GOT3 (cell line): ENCODE measurements around the gene LRRC1.

Experiments
- DNase-seq: peaks from one replicate; lab custom pipeline; 2025; ENCODE audit warnings: mixed read lengths; lab: John Stamatoyannopoulos, UW

LRRC1 gene

GRCh38 chr6:53847796-53848314, 53.0 kb downstream of the LRRC1 start:
- DNase-seq, result no peak

DNA sequence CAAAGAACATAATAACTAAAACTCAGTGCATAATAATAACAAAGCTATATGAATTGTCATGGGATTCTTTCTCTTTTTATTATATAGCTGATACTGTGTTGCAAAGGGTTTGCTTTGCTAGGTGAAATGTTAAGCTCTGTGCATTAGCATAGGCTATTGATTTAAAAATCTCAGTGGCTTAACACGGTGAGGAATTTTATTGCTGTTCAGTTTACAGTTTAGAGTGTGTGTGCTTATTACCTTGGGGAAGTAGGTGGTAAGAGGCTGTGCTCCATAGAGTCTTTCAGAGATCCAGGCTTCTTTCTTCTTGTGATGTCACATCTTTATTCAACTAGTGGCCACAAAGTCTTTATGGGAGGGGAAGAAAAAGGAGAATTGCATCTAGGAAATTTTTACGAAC, 55.7 kb downstream of the LRRC1 start:
- DNase-seq, result no peak

DNA sequence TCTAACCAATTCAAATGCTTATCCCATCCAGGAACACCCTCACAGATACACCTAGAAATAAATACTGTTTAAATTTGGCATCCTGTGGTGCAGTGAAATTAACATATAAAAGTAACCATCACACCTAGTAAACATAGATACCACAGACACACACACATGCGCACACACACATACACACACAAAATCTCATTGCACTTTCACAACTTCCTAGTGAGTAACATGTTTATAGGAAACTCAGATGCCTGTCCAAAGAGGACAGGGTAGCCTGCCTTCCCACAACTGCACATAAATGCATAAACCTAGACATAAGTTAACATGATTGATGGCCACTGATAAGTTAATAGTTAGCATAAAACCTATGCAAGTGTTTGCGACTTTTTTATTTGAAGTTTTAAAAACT, 56.8 kb downstream of the LRRC1 start:
- no peak for DNase-seq

DNA sequence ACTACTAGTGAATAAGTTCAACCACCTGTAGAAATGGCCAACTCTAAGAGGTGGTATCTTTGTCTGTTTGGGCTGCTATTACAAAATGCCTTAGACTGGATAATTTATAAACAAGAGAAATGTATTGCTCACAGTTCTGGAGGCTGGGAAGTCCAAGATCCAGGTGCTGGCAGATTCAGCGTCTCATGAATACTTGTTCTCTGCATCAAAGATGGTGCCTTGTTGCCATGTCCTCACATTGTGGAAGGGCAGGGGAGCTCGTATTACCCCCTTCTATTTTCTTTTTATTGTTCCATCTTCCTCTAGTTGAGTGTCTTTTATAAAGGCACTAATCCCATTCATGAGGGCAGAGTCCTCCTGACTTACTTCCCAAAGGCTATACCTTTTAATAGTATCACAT, 58.0 kb downstream of the LRRC1 start:
- no peak for DNase-seq

DNA sequence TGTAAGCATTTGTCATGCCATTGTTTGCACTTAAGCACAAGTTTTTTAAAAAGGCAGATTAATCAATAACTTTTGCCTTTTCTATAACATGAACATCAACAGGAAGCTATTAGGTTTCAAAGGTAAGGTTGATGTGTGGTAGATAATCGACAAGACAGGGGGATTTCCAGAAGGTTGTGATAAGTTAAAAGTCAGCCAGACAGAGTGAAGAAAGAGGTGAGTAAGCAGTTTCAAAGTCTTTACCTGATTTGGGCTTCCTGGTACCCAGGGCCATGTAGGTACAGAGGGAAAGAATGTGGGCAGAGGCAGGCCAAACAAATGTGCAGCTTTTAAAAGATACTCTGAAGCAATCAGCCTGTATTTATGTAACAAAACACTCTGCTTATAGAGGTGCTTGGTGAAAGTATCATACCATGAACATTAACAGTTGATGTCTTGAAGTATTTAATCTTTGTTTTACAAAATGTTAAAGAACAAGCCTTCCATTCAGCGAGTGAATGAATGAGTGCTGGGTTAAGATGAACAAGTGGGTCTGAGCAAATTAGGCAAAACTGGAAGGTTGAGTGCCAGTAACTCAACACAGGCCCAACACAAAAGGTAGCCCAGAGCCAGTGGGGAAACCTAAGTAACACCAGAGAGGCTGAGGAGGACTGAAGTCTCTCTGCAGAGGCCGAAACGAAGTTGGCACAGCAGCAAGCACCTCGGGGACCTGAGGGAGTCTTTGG, 60.2 kb downstream of the LRRC1 start:
- DNase-seq, result no peak

- DNase-seq, result no peak
Observed at GRCh38 chr6:53855940-53856339, 61.1 kb downstream of the LRRC1 start.

DNA sequence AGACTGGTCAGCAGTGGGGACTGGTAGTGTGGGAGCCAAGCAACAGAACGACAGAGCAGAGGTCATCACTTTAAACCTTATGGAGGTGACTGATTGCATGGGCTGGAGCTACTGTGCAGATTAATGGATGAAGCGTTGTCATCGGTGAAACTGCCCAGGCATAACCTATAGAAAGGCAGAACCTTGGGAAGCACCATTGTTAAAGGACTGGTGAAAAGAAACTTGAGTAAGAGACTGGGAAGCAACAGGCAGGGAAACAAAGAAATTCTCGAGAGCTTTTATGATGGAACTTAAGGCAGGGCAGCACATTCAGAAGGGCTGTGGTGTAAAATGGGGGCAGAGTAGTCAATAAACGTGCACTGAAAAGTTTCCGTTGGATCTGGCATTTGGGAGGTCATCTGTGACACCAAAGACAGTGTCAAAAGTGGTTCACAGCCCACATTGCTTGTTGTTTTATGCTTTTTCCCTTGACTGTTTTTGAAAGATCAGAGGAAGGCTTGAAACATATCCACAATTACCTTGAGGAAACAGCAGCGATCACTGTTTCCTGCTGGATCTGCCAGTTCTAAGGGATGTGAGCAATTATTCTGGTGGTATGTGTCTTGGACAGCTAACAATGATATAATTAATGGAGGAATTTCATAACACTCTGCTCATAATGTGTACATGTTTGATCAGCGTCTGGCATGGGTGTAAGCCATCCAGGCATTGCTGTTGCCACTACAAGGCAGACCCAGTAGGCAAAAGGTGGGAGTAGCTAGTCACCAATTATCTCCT, 62.7 kb downstream of the LRRC1 start:
- DNase-seq, result no peak

DNA sequence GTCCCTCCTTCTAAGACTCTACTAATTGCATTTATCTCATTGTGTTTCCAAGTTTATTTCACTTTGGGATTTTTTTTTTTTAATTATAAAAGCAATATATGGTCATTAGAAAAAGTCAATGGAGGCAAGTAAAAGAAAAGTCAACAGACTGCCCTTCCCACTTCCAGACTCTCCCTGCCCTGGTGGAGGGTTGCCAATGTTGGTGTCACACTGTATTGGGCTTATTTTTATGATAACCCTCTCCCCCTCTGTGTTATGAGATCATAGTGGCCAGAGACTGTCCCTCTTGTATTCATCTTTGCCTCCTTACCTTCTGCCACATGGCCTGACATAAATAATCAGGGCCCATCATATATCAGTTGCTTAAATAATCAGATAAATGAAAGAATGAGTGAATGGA, 63.4 kb downstream of the LRRC1 start:
- no peak for DNase-seq

DNA sequence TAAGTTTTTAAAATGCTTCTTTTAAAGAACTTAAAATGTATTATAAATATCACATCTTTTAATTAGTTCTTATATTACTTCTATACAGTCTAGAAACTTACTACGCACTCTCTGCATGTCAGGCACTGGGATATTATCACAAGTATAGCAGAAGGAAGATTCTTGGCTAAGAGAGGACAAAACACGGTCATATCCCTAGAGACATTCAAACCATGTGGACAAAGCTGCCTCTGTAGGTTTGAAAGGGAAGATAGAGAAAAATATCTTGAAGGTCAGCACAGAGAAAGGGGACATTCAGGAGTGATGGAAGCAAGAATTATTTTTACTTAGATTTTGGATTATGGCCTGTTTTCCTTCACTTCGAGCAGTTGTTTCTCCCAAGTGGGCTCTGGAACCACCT, 64.1 kb downstream of the LRRC1 start:
- no peak for DNase-seq

- no peak for DNase-seq
Observed at GRCh38 chr6:53860511-53860910, 65.7 kb downstream of the LRRC1 start.

GRCh38 chr6:53861518-53861917, 66.7 kb downstream of the LRRC1 start:
- no peak for DNase-seq

- no peak for DNase-seq
Observed at GRCh38 chr6:53862662-53863462, 68.1 kb downstream of the LRRC1 start.

GRCh38 chr6:53864781-53865180, 70.0 kb downstream of the LRRC1 start:
- DNase-seq, result no peak

DNA sequence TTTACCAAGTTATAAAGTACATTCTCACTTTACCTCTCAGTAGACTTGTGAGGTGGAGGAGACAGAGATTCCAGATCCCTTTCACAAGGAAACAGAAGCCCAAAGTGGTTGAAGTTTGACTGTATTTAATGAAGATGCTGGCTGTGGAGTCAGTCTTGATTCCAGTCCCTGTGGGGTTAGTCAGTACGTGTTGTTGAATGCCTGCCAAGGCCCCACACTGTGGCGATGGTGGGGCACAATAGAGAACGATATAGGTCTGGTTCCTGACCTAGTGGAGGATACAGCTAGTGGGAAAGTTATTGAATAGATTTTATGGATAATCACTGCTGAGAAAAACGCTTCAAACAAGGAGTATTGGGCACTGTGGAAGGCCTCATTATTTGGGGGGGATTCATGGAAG, 71.4 kb downstream of the LRRC1 start:
- DNase-seq, result no peak

GRCh38 chr6:53868626-53869025, 73.8 kb downstream of the LRRC1 start:
- no peak for DNase-seq

- DNase-seq, result no peak
Observed at GRCh38 chr6:53869964-53870363, 75.2 kb downstream of the LRRC1 start.

DNA sequence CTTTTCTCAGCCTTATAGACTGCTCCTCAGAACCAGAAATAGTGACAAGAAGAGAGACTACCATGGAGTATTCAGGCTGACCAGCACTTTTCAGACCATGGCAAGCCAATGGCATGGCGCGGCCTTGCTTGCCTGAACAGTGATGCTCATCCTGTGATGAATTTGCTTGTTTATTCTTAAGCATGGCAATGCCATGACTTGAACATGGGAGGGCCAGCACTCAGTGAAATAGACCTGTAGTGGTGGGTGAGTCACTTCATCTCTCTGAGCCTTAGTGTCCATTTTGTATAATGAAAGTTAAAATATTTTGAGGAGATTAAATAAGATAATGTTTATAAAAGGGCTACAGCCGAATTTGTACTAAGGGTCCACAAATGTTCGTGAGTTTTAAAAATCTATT, 79.1 kb downstream of the LRRC1 start:
- DNase-seq, result no peak

GRCh38 chr6:53874964-53875363, 80.2 kb downstream of the LRRC1 start:
- DNase-seq, result no peak

DNA sequence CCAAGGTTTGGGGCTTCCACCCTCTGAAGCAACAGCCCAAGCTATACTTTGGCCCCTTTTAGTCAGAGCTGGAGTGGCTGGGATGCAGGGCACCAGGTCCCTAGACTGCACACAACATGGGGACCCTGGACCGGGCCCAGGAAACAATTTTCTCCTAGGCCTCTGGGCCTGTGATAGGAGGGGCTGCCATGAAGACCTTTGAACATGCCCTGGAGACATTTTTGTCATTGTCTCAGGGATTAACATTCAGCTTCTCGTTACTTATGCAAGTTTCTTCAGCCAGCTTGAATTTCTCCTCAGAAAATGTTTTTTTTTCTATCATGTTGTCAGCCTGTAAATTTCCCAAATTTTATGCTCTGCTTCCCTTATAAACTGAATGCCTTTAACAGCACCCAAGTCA, 82.3 kb downstream of the LRRC1 start:
- DNase-seq, result no peak

GRCh38 chr6:53878808-53879207, 84.0 kb downstream of the LRRC1 start:
- DNase-seq, result no peak

GRCh38 chr6:53879608-53880007, 84.8 kb downstream of the LRRC1 start:
- no peak for DNase-seq

GRCh38 chr6:53887316-53887715, 92.5 kb downstream of the LRRC1 start:
- no peak for DNase-seq

GRCh38 chr6:53888931-53889330, 94.1 kb downstream of the LRRC1 start:
- DNase-seq, result no peak
